ENCODE measurements around the gene ZFY.

DNA sequence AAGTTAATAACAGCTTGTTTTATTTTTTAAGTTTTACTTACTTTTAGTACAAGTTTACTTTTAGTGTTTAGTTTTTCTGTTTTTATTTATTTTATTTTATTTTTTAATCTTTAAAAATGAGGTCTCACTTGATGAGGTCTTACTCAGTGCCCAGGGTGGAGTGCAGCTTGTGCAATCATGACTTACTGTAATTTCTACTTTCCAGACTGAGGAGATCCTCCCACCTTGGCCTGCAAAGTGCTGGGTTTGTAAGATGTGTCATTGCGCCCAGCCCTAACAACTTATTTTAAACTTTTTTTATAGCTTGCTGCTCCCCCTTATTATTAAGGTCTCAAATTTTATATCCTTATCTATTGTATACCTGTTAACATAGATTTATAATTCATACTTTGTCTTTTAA is 41.7 kb upstream of the ZFY start:
- TF ChIP-seq, protein P1, sequence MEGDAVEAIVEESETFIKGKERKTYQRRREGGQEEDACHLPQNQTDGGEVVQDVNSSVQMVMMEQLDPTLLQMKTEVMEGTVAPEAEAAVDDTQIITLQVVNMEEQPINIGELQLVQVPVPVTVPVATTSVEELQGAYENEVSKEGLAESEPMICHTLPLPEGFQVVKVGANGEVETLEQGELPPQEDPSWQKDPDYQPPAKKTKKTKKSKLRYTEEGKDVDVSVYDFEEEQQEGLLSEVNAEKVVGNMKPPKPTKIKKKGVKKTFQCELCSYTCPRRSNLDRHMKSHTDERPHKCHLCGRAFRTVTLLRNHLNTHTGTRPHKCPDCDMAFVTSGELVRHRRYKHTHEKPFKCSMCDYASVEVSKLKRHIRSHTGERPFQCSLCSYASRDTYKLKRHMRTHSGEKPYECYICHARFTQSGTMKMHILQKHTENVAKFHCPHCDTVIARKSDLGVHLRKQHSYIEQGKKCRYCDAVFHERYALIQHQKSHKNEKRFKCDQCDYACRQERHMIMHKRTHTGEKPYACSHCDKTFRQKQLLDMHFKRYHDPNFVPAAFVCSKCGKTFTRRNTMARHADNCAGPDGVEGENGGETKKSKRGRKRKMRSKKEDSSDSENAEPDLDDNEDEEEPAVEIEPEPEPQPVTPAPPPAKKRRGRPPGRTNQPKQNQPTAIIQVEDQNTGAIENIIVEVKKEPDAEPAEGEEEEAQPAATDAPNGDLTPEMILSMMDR (IDR thresholded peaks at IDR 0.05): no peak
- TF ChIP-seq POLR2A (IDR thresholded peaks at IDR 0.05): no peak

Data from right lobe of liver (tissue), 4 donors.